H1 (cell line): ENCODE measurements around the gene SH2D1B. TPM values are rescaled to one million over a fixed set of nuclear protein-coding genes. Genes with fewer than 3 reads are reported as not detected.

ENCODE experiments used
- CTCF ChIA-PET: fragments of 300-600 bp; sonication (Branson Sonifier 250); formaldehyde crosslinking; loops from one replicate; lab custom pipeline; 2021; ENCODE audit not compliant: partially characterized antibody; lab: Charles Lee
- POLR2A ChIA-PET: fragments of 300-600 bp; sonication (Branson Sonifier 250); formaldehyde crosslinking; loops from one replicate; lab custom pipeline; 2021; ENCODE audit warnings: inconsistent platforms; ENCODE audit not compliant: partially characterized antibody; lab: Charles Lee
- DNase-seq, 2 experiments: peaks; one replicate each; pipeline versions ENCODE4 v3.0.0 to v3.0.0-alpha.2; 2010 to 2022; ENCODE audit warnings: low spot score in 2 of 2, low read depth in 1 of 2, mixed read lengths in 1 of 2
- FAIRE-seq: peaks from 2 replicates; lab custom pipeline; 2011; peaks lifted over from hg19 to GRCh38; lab: Jason Lieb, UNC
- H2AFZ ChIP-seq: 2 replicates; pipeline ENCODE4 v1.8.1; 2012; ENCODE audit warnings: low read length, inconsistent platforms
- H2AK5ac ChIP-seq: 2 replicates; pipeline ENCODE4 v1.6.1; 2013; ENCODE audit warnings: low read depth, low read length
- H2BK120ac ChIP-seq: replicated peaks from 2 replicates; pipeline ENCODE3; 2013; ENCODE audit warnings: low read depth, low read length, inconsistent platforms
- H2BK12ac ChIP-seq: 2 replicates; pipeline ENCODE4 v1.6.1; 2013; ENCODE audit warnings: low read depth, low read length
- H2BK15ac ChIP-seq: 2 replicates; pipeline ENCODE4 v1.6.1; 2013; ENCODE audit warnings: low read length
- H2BK20ac ChIP-seq: 2 replicates; pipeline ENCODE4 v1.6.1; 2013; ENCODE audit warnings: low read length
- H2BK5ac ChIP-seq: 2 replicates; pipeline ENCODE4 v1.6.1; 2013; ENCODE audit warnings: low read depth, low read length
- H3K14ac ChIP-seq: 2 replicates; pipeline ENCODE4 v1.6.1; 2013; ENCODE audit warnings: inconsistent platforms; ENCODE audit not compliant: insufficient read length
- H3K18ac ChIP-seq: 2 replicates; pipeline ENCODE4 v1.6.1; 2013; ENCODE audit warnings: low read length; ENCODE audit errors: extremely low read depth
- H3K23ac ChIP-seq: 2 replicates; pipeline ENCODE4 v1.6.1; 2013; ENCODE audit warnings: inconsistent platforms; ENCODE audit not compliant: insufficient read length
- H3K23me2 ChIP-seq: 2 replicates; pipeline ENCODE4 v1.6.1; 2013; ENCODE audit warnings: low read depth, low read length
- H3K27ac ChIP-seq: 2 replicates; pipeline ENCODE4 v1.6.1; 2011; ENCODE audit warnings: low read depth, low read length, inconsistent platforms
- H3K27me3 ChIP-seq, 4 experiments: replicated peaks in 1 of 4; 1 replicate in 1 of 4; 2 replicates in 3 of 4; pipeline versions ENCODE4 v1.6.1 to v1.8.1; 2011 to 2013; ENCODE audit warnings: low read length in 3 of 4, mild to moderate bottlenecking in 3 of 4, inconsistent platforms in 2 of 4, mixed read lengths in 2 of 4, moderate library complexity in 1 of 4; ENCODE audit not compliant: control insufficient read depth in 3 of 4, insufficient read depth in 3 of 4; ENCODE audit errors: extremely low read depth in 1 of 4
- H3K36me3 ChIP-seq, 4 experiments: 2 replicates each; pipeline versions ENCODE4 v1.6.1 to v1.8.1; 2011 to 2013; ENCODE audit warnings: mild to moderate bottlenecking in 4 of 4, low read length in 3 of 4, moderate library complexity in 2 of 4, control low read depth in 1 of 4, inconsistent platforms in 1 of 4; ENCODE audit not compliant: insufficient read depth in 4 of 4, control insufficient read depth in 2 of 4
- H3K4ac ChIP-seq: replicated peaks from 2 replicates; pipeline ENCODE3; 2013; ENCODE audit warnings: low read length, low read depth, mixed read lengths, inconsistent platforms; ENCODE audit not compliant: insufficient read length
- H3K4me1 ChIP-seq, 4 experiments: replicated peaks in 1 of 4; 1 replicate in 1 of 4; 2 replicates in 3 of 4; pipeline versions ENCODE4 v1.6.1 to v1.8.1; 2011 to 2013; ENCODE audit warnings: low read length in 3 of 4, inconsistent platforms in 2 of 4, mixed read lengths in 1 of 4; ENCODE audit not compliant: insufficient read depth in 4 of 4, control insufficient read depth in 3 of 4
- H3K4me2 ChIP-seq, 2 experiments: 2 replicates each; pipeline versions ENCODE4 v1.6.1 to v1.8.1; 2011 to 2013; ENCODE audit warnings: low read depth in 2 of 2, low read length in 2 of 2, control low read depth in 1 of 2, inconsistent platforms in 1 of 2, mild to moderate bottlenecking in 1 of 2; ENCODE audit not compliant: insufficient read depth in 1 of 2
- H3K4me3 ChIP-seq, 4 experiments: fragments of 200-600, 300-600 bp in 1 of 4; sonication (generic), shearing (Covaris generic), sonication (Bioruptor Twin) in 1 of 4; 2 replicates each; pipeline versions ENCODE4 v1.5.1 to v1.8.1; 2011 to 2016; ENCODE audit warnings: low read length in 4 of 4, low read depth in 3 of 4, control low read depth in 2 of 4, inconsistent platforms in 2 of 4, mild to moderate bottlenecking in 2 of 4, mixed read lengths in 1 of 4, moderate library complexity in 1 of 4; ENCODE audit not compliant: insufficient read depth in 2 of 4; ENCODE audit errors: extremely low read depth in 1 of 4
- H3K56ac ChIP-seq: replicated peaks from 2 replicates; pipeline ENCODE3; 2013; ENCODE audit warnings: low read depth, mild to moderate bottlenecking, mixed read lengths, low read length, inconsistent platforms; ENCODE audit not compliant: insufficient read length
- H3K79me1 ChIP-seq: 2 replicates; pipeline ENCODE4 v1.6.1; 2013; ENCODE audit warnings: low read depth, low read length, control low read depth
- H3K79me2 ChIP-seq, 2 experiments: 2 replicates each; pipeline versions ENCODE4 v1.6.1 to v1.8.1; 2012 to 2013; ENCODE audit warnings: low read length in 2 of 2, mild to moderate bottlenecking in 2 of 2, inconsistent platforms in 1 of 2; ENCODE audit not compliant: insufficient read depth in 2 of 2, control insufficient read depth in 1 of 2
- H3K9ac ChIP-seq, 4 experiments: replicated peaks in 1 of 4; 1 replicate in 1 of 4; 2 replicates in 3 of 4; pipeline versions ENCODE4 v1.6.1 to v1.8.1; 2011 to 2013; ENCODE audit warnings: low read depth in 3 of 4, low read length in 3 of 4, control low read depth in 2 of 4, mild to moderate bottlenecking in 2 of 4, moderate library complexity in 2 of 4, inconsistent platforms in 1 of 4; ENCODE audit errors: extremely low read depth in 1 of 4
- H3K9me3 ChIP-seq, 2 experiments: 2 replicates each; pipeline versions ENCODE4 v1.6.1 to v1.8.1; 2012 to 2013; ENCODE audit warnings: mild to moderate bottlenecking in 2 of 2, moderate library complexity in 2 of 2, control low read depth in 1 of 2, inconsistent platforms in 1 of 2, low read depth in 1 of 2, low read length in 1 of 2, mixed read lengths in 1 of 2; ENCODE audit not compliant: insufficient read depth in 2 of 2
- H4K20me1 ChIP-seq, 2 experiments: replicated peaks in 1 of 2; 2 replicates each; pipeline versions ENCODE3 to v1.8.1; 2011 to 2013; ENCODE audit warnings: inconsistent platforms in 2 of 2, low read length in 2 of 2, mild to moderate bottlenecking in 1 of 2; ENCODE audit not compliant: insufficient read depth in 2 of 2, control insufficient read depth in 1 of 2
- H4K5ac ChIP-seq: 2 replicates; pipeline ENCODE4 v1.6.1; 2013; ENCODE audit warnings: low read length, low read depth, mixed read lengths, inconsistent platforms; ENCODE audit not compliant: insufficient read length
- H4K8ac ChIP-seq: 2 replicates; pipeline ENCODE4 v1.8.0; 2013; ENCODE audit warnings: mild to moderate bottlenecking, moderate library complexity, low read length, inconsistent platforms; ENCODE audit not compliant: insufficient read depth; ENCODE audit errors: extremely low read depth
- H4K91ac ChIP-seq: replicated peaks from 2 replicates; pipeline ENCODE3; 2013; ENCODE audit warnings: low read length, mixed read lengths, inconsistent platforms; ENCODE audit not compliant: insufficient read length
- CHD2 ChIP-seq: IDR thresholded peaks from 2 replicates; pipeline ENCODE4 v1.6.1; 2012; ENCODE audit warnings: low read length, improper control_type of control experiment
- EZH2 ChIP-seq: fragments of 200-600 bp; sonication (generic); IDR thresholded peaks from 2 replicates; pipeline ENCODE4 v1.7.1; 2012; ENCODE audit warnings: low read depth, mild to moderate bottlenecking, moderate library complexity, low read length, inconsistent platforms; ENCODE audit not compliant: severe bottlenecking
- FOSL1 ChIP-seq: IDR thresholded peaks from 2 replicates; pipeline ENCODE4 v1.6.1; 2011; ENCODE audit warnings: mild to moderate bottlenecking, low read depth, low read length, moderate library complexity; ENCODE audit not compliant: insufficient read depth
- GABPA ChIP-seq: IDR thresholded peaks from 2 replicates; pipeline ENCODE4 v1.6.1; 2011; ENCODE audit warnings: mild to moderate bottlenecking, low read length, moderate library complexity, borderline replicate concordance; ENCODE audit not compliant: insufficient read depth
- HDAC2 ChIP-seq, 2 experiments: fragments of 300-600 bp in 1 of 2; sonication (generic) in 1 of 2; IDR thresholded peaks; 2 replicates each; pipeline ENCODE4 v1.6.1; 2011 to 2012; ENCODE audit warnings: low read depth in 2 of 2, low read length in 2 of 2, mild to moderate bottlenecking in 2 of 2, moderate library complexity in 2 of 2, borderline replicate concordance in 1 of 2, inconsistent platforms in 1 of 2
- JUN ChIP-seq: IDR thresholded peaks from 2 replicates; pipeline ENCODE4 v1.6.1; 2011; ENCODE audit warnings: low read depth, mild to moderate bottlenecking, improper control_type of control experiment, low read length
- JUND ChIP-seq: IDR thresholded peaks from 2 replicates; pipeline ENCODE4 v1.6.1; 2011; ENCODE audit warnings: mild to moderate bottlenecking, improper control_type of control experiment, low read length
- KDM1A ChIP-seq: fragments of 200-600, 300-600 bp; sonication (generic); IDR thresholded peaks from 2 replicates; pipeline ENCODE4 v1.7.1; 2016; ENCODE audit warnings: mild to moderate bottlenecking, low read length, borderline replicate concordance
- PHF8 ChIP-seq: fragments of 200-600 bp; sonication (generic); conservative IDR thresholded peaks from 2 replicates; pipeline ENCODE4 v1.7.1; 2012; ENCODE audit warnings: low read depth, mild to moderate bottlenecking, inconsistent platforms, low read length, moderate library complexity
- POLR2AphosphoS5 ChIP-seq: IDR thresholded peaks from 2 replicates; pipeline ENCODE4 v1.6.1; 2011; ENCODE audit warnings: low read depth, low read length
- RNF2 ChIP-seq: fragments of 200-900, 300-1000 bp; sonication (generic); IDR thresholded peaks from 2 replicates; pipeline ENCODE4 v1.7.1; 2016; ENCODE audit warnings: borderline replicate concordance, low read depth, mild to moderate bottlenecking, antibody characterized with exemption, low read length; ENCODE audit not compliant: poor library complexity, severe bottlenecking; ENCODE audit errors: missing control alignments
- SIX5 ChIP-seq: IDR thresholded peaks from 2 replicates; pipeline ENCODE4 v1.6.1; 2011; ENCODE audit warnings: mild to moderate bottlenecking, low read depth, low read length
- WGBS, 2 experiments: shearing (Covaris generic) in 1 of 2; methylation state at CpG; one replicate each; pipeline versions ENCODE4 v1.1.6 to v1.1.7; 2013 to 2015; ENCODE audit warnings: low lambda C conversion rate in 2 of 2, mixed read lengths in 2 of 2, inconsistent platforms in 1 of 2, low coverage in 1 of 2, missing lambda C conversion rate in 1 of 2; ENCODE audit not compliant: insufficient replicate concordance in 2 of 2, insufficient coverage in 1 of 2, insufficient read length in 1 of 2; ENCODE audit errors: extremely low coverage in 1 of 2, missing lambda C conversion rate in 1 of 2; 5-methylcytosine and 5-hydroxymethylcytosine counted together
- polyA plus RNA-seq, 7 experiments: library from polyadenylated mRNA; depleted of rRNA in 3 of 7; stranded (reverse) in 5 of 7; unstranded in 2 of 7; fragments of >200 nt in 5 of 7; fragments of 200-250 nt in 2 of 7; gene quantifications; 1 replicate in 5 of 7; 2 replicates in 1 of 7; 4 replicates in 1 of 7; pipeline versions ENCODE4 v1.2.1 to v1.2.3, GENCODE V29; 2011 to 2013; ENCODE audit warnings: missing spikeins in 2 of 7, mixed read lengths in 2 of 7
- total RNA-seq: library from RNA; stranded (reverse); fragmentation: NEBNext Ultra II Directional; extraction: Animal tissue kit (Norgen Biotek cat#: 25700); gene quantifications from 2 replicates; pipeline ENCODE4 v1.2.1, GENCODE V29; 2021

SH2D1B gene
- total and polyA plus RNA-seq, 2 of the 8 experiments (the other 6 are each of a cell fraction or from before 2014, with no cell fraction given) = not detected

DNA sequence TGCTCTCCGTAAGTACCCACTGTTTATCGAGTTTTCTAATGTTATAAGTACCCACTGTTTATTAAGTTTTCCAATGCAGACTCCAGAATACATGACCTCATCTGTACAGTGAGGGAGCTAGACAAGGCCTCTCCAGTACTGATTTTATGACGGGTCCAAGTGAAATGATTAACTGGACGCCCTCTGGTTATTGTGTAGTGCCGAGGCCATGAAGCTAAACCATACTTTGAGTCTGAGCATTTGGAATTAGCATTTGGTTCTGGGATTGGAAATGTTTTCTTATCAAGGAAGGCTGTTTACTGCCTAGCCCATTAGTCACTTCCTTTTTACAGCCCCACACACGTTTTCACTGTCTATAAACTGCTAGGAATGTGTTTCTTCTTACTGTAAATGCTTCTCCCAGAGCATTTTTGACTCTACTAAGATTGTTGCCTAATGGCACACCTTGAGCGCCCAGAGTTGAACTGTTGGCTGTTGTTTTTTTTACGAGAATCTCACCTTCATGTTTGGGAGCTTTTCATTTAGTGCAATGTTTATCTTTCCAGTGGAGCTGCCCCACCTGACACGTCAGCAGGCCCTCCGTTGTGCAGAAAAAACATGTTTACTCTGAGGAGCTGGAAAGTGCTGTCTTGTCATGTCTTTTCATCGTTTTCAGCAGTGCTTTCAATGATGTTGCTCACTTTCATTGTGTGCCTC is 62.2 kb downstream of the SH2D1B start:
- Histone ChIP-seq H2AK5ac (no peak overlapping the region), H3K9me3 (no peaks in the 10 kb centered on the region), H3K79me1 (no peaks in the 10 kb centered on the region), H2BK5ac (no peak overlapping the region), H2BK12ac (no peak overlapping the region), H3K23me2 (no peaks in the 10 kb centered on the region), H3K4me2 (no peak overlapping the region), H3K14ac (no peak overlapping the region), H3K27ac (no peak overlapping the region), H4K20me1 (no peaks in the 10 kb centered on the region), H3K4ac (no peak overlapping the region), H3K9ac (no peak overlapping the region), H3K79me2 (no peaks in the 10 kb centered on the region), H3K4me1 (peaks cover 0 to 8% (median 4%) of the 10 kb centered on the region in 4 experiments; a peak in 5 of 7 replicates), H3K23ac (no peak overlapping the region), H3K27me3 (no peaks in the 10 kb centered on the region), H2BK20ac (no peak overlapping the region), H4K91ac (no peak overlapping the region), H3K56ac (no peak overlapping the region), H4K8ac (no peak overlapping the region), H3K4me3 (no peak overlapping the region), H3K18ac (no peak overlapping the region), H4K5ac (no peak overlapping the region), H2BK15ac (no peak overlapping the region), H3K36me3 (no peaks in the 10 kb centered on the region; a peak in 1 of 8 replicates), H2AFZ (no peak overlapping the region), H2BK120ac (no peak overlapping the region)
- DNase-seq (no peak), FAIRE-seq (no peak)
- 78% methylated on average over 11 of the region's 11 CpGs; no CpG with 5 or more reads in 1 of the 2 experiments for WGBS, 2 experiments
- POLR2A ChIA-PET = no interaction called here
- CTCF ChIA-PET = interaction anchor here (0.6 to 1.3 kb wide), 3 partner anchors 8 to 294 kb away, joined by 3 to 7 read pairs (median 5); no protein-coding TSS in a partner anchor
- TF ChIP-seq FOSL1 = no peak
- no peak for TF ChIP-seq RNF2
- no peak for TF ChIP-seq HDAC2 (IDR thresholded peaks at IDR 0.05; ENCODE audit: borderline replicate concordance in 1 of 2, low read depth in 2 of 2, low read length in 2 of 2)
- TF ChIP-seq JUND = no peak
- TF ChIP-seq GABPA = no peak
- no peak for TF ChIP-seq POLR2AphosphoS5
- no peak for TF ChIP-seq CHD2
- TF ChIP-seq SIX5 = no peak
- no peak for TF ChIP-seq EZH2
- TF ChIP-seq JUN = no peak
- no peak for TF ChIP-seq PHF8
- TF ChIP-seq KDM1A = no peak
